ENCODE measurements around the gene ZNRF3. TPM values are rescaled to one million over a fixed set of nuclear protein-coding genes. Genes with fewer than 3 reads are reported as not detected.
"Not testable (repeated sequence)": the region's sequence is repeated elsewhere in the genome, so short reads cannot be mapped to it uniquely, and the experiment has no call there.

ZNRF3 gene
- total and polyA plus RNA-seq, 8 donors, result 8.8 to 30.4 (median 27.2) TPM

GRCh38 chr22:28906312-28906711, 22.9 kb downstream of the ZNRF3 start:
- DNase-seq (no peak), ATAC-seq (no peak)
- no peak for TF ChIP-seq CTCF (IDR thresholded peaks at IDR 0.05)
- H3K4me3 ChIP-seq, result no peak overlapping the region
- H3K27ac ChIP-seq, result no peak overlapping the region
- H3K36me3 ChIP-seq, result no peaks in the 10 kb centered on the region
- H3K9me3 ChIP-seq, result no peaks in the 10 kb centered on the region
- H3K4me1 ChIP-seq, result peaks cover 20 to 34% of the 10 kb centered on the region in 2 donors
- no peaks in the 10 kb centered on the region for H3K27me3 ChIP-seq
- intact Hi-C loops (cut with DNase I), result no loop called here

GRCh38 chr22:28907311-28908008, 24.1 kb downstream of the ZNRF3 start:
- no peaks in the 10 kb centered on the region for H3K36me3 ChIP-seq
- H3K27me3 ChIP-seq, result no peaks in the 10 kb centered on the region
- no peak overlapping the region for H3K27ac ChIP-seq
- DNase-seq, result no peak
- no peak overlapping the region for H3K4me3 ChIP-seq
- peaks cover 20 to 42% of the 10 kb centered on the region in 2 donors for H3K4me1 ChIP-seq
- intact Hi-C loops (cut with DNase I), result no loop called here
- TF ChIP-seq CTCF (IDR thresholded peaks at IDR 0.05), result no peak
- H3K9me3 ChIP-seq, result no peaks in the 10 kb centered on the region
- no peak for ATAC-seq

- H3K36me3 ChIP-seq; H3K27ac ChIP-seq; intact Hi-C loops (cut with DNase I); H3K27me3 ChIP-seq; H3K9me3 ChIP-seq; H3K4me3 ChIP-seq; DNase-seq; ATAC-seq: not testable (repeated sequence)
- peaks cover 9 to 37% of the 10 kb centered on the region in 2 donors for H3K4me1 ChIP-seq
Observed at GRCh38 chr22:28908810-28909209, 25.4 kb downstream of the ZNRF3 start.

- TF ChIP-seq CTCF (IDR thresholded peaks at IDR 0.05), result no peak
- no peak for ATAC-seq
- H3K4me1 ChIP-seq, result peaks cover 3 to 31% of the 10 kb centered on the region in 2 donors
- no peaks in the 10 kb centered on the region for H3K36me3 ChIP-seq
- DNase-seq, result no peak
- no peaks in the 10 kb centered on the region for H3K27me3 ChIP-seq
- intact Hi-C loops (cut with DNase I), result no loop called here
- no peak overlapping the region for H3K27ac ChIP-seq
- no peaks in the 10 kb centered on the region for H3K9me3 ChIP-seq
- no peak overlapping the region for H3K4me3 ChIP-seq
Observed at GRCh38 chr22:28909375-28909774, 26.0 kb downstream of the ZNRF3 start.

GRCh38 chr22:28910569-28911303, 27.4 kb downstream of the ZNRF3 start:
- intact Hi-C loops (cut with DNase I), result no loop called here
- DNase-seq (no peak), ATAC-seq (no peak)
- H3K36me3 ChIP-seq, result no peaks in the 10 kb centered on the region
- no peak for TF ChIP-seq CTCF (IDR thresholded peaks at IDR 0.05)
- peaks cover 0 to 17% of the 10 kb centered on the region in 2 donors for H3K4me1 ChIP-seq
- no peak overlapping the region for H3K4me3 ChIP-seq
- no peaks in the 10 kb centered on the region for H3K9me3 ChIP-seq
- H3K27ac ChIP-seq, result peak overlapping the region; percentile 51 to 62
- H3K27me3 ChIP-seq, result no peaks in the 10 kb centered on the region
